Astrocyte of the spinal cord (primary cell): Measurements from ENCODE around the gene HDAC4.

ENCODE experiments used
- DNase-seq: peaks from one replicate; pipeline ENCODE4 v3.0.0; 2011; ENCODE audit warnings: low read depth, low spot score
- H3K4me3 ChIP-seq: 2 replicates; pipeline ENCODE4 v1.5.1; 2011; ENCODE audit warnings: low read depth, mild to moderate bottlenecking, low read length, moderate library complexity
- in situ Hi-C: cut with HindIII; loops from 2 replicates; pipeline ENCODE4 v1.10.0; 2017; ENCODE audit warnings: low sequenced_read_pairs
- TF ChIP-seq, protein P1 (sequence below): IDR thresholded peaks from 2 replicates; pipeline ENCODE4 v1.5.1; 2012; ENCODE audit warnings: low read depth, mild to moderate bottlenecking, low read length, inconsistent platforms

HDAC4 gene

DNA sequence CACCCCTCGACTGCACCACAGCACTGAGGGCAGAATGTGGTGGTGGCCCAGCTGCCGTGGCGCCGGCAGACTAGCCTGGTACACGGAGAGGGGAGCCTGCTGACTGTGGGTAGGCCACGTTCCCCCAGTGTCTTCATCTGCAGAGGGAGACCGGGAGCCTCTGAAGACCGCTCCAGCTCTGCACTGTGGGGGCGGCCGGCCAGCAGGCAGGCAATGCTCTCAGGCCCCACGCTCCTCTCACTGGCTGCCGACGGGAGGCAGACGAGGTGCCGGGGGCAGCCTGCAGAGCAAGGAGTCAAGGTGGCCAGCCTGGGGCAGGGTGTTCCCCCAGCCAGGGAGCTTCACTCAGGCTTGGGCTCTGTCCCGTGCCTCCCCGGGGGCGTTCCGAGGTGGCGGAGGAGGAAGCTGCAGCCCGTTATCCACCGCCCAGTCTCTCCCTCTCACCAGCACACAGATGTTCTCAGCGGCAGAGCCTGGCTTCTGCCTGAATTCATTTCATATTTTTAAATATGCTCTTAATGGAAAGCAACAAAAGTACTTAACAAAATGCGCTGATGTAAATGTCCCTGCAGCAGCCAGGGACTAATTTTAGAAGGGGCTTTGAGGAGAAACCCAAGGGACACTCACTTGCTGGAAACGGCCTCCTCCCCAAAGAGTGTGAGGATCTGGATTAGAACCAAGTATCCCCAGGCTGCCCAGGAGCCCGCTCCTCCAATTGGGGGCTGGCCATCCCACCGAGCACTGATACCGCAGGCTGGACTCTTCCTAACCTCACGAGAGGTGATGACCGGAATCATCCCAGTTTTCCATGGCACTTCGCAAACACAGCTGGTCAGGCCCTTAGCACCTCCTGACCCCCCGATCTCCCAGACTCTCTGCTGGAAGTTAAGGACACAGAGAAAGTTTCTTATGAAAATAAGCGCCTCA, 87.8 kb downstream of the HDAC4 start:
- DNase-seq, result no peak
- TF ChIP-seq, protein P1, sequence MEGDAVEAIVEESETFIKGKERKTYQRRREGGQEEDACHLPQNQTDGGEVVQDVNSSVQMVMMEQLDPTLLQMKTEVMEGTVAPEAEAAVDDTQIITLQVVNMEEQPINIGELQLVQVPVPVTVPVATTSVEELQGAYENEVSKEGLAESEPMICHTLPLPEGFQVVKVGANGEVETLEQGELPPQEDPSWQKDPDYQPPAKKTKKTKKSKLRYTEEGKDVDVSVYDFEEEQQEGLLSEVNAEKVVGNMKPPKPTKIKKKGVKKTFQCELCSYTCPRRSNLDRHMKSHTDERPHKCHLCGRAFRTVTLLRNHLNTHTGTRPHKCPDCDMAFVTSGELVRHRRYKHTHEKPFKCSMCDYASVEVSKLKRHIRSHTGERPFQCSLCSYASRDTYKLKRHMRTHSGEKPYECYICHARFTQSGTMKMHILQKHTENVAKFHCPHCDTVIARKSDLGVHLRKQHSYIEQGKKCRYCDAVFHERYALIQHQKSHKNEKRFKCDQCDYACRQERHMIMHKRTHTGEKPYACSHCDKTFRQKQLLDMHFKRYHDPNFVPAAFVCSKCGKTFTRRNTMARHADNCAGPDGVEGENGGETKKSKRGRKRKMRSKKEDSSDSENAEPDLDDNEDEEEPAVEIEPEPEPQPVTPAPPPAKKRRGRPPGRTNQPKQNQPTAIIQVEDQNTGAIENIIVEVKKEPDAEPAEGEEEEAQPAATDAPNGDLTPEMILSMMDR, result no peak
- H3K4me3 ChIP-seq, result no peak overlapping the region
- in situ Hi-C loops, result no loop called here

DNA sequence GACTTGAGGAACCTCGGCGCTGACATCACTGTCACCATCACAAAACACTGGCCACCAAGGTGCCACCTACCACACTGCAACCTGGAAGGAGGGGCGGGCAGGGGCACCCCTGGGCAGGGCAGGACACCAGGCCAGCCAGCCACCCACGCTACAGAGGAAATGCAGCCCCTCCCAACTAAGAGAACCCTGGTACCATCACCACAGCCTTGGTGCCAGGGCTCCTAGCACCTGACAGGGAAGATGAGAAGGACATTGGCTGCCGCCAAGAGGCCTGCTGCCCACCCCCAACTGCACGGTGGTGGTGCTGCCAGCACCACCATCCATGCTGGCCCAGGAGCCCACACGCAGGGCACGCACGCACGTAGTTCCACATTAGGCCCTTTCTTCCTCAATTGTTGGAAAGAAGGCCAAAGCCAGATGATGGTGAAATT, 88.7 kb downstream of the HDAC4 start:
- no peak for DNase-seq
- H3K4me3 ChIP-seq, result no peak overlapping the region
- in situ Hi-C loops, result no loop called here
- TF ChIP-seq, protein P1, result no peak

DNA sequence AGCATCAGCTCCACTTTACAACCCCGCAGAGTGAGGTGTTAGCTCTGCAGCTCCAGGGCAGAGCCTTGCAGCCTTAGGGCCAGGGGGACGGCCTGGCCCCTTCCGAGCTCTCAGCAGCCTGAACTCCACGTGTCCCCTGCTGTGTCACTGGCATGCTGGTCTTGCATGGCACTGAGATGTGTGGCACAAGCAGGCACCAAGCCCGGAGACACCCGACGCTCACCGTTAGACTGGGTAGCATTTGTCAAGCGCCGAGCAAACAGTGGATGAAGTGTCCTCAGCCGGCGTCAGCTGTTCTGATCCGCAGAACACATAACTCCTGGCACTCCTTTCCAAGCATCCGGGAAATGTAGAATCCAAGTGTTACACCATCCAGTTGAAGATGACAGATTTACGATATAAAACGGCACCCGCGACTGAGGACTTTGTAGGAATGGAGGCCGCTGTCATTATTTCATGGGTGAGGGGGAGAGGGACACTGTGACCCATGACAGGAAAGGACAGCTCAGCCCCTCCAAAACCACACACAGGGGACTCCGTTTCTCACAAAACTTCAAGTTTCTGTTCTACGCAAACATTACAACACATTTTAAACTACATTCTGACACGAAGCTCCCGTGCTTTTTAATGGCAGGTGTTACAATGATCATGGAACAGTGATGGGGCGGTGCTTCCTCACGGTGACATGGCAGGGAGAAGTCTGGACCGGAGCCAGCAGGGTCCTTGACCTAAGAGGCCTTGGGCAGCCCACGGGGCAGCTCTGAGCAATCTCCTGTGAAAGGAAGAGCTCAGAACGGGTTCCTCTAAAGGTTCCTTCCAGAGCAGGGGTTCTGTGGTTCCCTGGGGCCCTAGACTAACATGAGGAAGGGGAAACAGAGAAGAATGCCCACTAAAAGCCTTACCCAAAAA, 89.4 kb downstream of the HDAC4 start:
- no peak overlapping the region for H3K4me3 ChIP-seq
- DNase-seq, result no peak
- in situ Hi-C loops, result no loop called here
- TF ChIP-seq, protein P1, result no peak

DNA sequence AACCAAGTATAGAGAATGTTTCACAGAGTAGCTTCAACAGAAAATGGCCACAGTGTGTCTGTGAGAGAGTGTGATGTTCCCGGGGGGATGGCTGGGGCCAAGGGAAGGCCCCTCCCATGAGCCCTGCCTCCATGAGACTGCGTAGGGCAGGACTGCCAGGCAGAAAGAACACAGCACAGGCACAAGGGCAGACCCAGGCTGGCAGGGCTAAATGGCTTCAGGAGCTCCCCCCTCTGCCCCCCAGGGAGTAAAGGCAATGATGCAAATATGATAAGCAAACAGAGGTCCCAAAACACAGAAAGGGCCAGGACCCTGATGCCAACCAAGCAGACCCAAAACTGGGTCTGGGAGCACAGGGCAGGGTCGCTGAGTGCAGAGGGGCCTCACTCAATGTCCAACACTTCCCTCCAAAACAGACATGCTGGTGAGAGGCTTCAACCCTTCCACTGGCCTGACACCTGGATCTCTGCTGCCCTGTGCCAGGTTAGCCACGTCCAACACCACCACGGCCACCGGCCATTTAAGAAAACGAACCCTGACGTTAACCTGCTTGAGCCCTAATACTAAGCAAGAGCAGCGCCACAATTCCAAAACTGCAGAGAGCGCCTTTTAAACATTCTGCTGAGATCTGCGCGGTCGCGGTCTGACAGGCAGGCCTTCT, 90.3 kb downstream of the HDAC4 start:
- no peak for DNase-seq
- TF ChIP-seq, protein P1, result no peak
- in situ Hi-C loops, result no loop called here
- H3K4me3 ChIP-seq, result no peak overlapping the region

DNA sequence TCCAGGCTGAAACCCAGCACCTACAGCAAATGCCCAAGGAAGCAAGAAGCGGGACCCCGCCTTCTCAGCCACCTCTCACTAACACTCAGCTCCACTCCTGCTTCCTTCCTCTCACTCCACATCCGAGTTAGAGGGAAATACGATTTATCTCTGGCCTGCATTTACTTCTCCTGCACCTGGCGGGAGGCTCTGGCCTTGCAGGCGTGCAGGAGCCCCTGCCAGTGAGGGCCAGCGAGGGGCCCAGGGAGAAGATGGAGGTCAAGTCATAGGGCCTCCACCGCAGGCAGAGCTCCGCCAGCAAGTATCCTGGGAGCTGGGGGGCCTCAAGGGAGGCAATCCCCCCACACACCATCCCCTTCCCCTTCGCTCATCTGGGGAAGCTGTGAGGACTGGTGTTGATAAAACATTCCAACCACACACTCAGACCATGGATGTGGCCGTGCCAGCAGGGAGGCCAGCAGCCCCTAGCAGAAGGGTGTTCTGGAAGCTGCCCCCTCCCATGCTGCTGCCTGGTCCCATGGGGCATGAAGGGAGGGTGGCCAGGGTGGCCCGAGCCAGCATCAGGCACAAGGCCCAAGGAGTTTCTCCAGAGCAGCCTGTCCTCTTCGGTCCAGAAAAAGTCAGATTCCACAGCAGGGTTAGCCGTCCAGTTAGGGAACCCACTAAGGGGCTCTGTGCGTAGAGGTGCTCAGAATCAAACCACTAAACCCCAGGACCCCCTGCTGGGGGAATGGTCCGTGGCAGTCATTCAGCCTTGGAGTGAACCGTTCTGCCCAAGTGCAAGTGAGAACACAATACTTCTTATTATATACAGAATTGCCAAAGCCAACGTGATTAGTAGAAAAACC, 91.2 kb downstream of the HDAC4 start:
- H3K4me3 ChIP-seq, result no peak overlapping the region
- in situ Hi-C loops, result no loop called here
- TF ChIP-seq, protein P1, result no peak
- no peak for DNase-seq
